Astrocyte (in vitro differentiated cells and primary cell): Measurements from ENCODE around the gene ZDHHC12. TPM values are rescaled to one million over a fixed set of nuclear protein-coding genes. Genes with fewer than 3 reads are reported as not detected.
"Not testable (repeated sequence)": the region's sequence is repeated elsewhere in the genome, so short reads cannot be mapped to it uniquely, and the experiment has no call there.

Source experiments
- DNase-seq: peaks from one replicate; pipeline ENCODE4 v3.0.0-alpha.2; 2010; ENCODE audit warnings: low read depth
- FAIRE-seq: peaks from 2 replicates; lab custom pipeline; 2011; peaks lifted over from hg19 to GRCh38; lab: Jason Lieb, UNC
- H2AFZ ChIP-seq: 2 replicates; pipeline ENCODE4 v1.6.0; 2012; ENCODE audit warnings: low read depth, low read length, inconsistent platforms
- H3K27ac ChIP-seq: 2 replicates; pipeline ENCODE4 v1.5.1; 2011; ENCODE audit warnings: low read depth, low read length, inconsistent platforms
- H3K27me3 ChIP-seq: 2 replicates; pipeline ENCODE4 v1.6.0; 2011; ENCODE audit warnings: low read length, inconsistent platforms; ENCODE audit not compliant: insufficient read depth
- H3K36me3 ChIP-seq: 2 replicates; pipeline ENCODE4 v1.5.1; 2011; ENCODE audit warnings: low read length, inconsistent platforms; ENCODE audit not compliant: insufficient read depth
- H3K4me1 ChIP-seq: 2 replicates; pipeline ENCODE4 v1.5.1; 2011; ENCODE audit warnings: low read length, inconsistent platforms; ENCODE audit not compliant: insufficient read depth
- H3K4me2 ChIP-seq: 2 replicates; pipeline ENCODE4 v1.6.0; 2012; ENCODE audit warnings: low read length, inconsistent platforms
- H3K4me3 ChIP-seq: 2 replicates; pipeline ENCODE4 v1.5.1; 2011; ENCODE audit warnings: low read depth, mild to moderate bottlenecking, low read length, inconsistent platforms; ENCODE audit not compliant: insufficient read depth
- H3K79me2 ChIP-seq: 2 replicates; pipeline ENCODE4 v1.6.0; 2012; ENCODE audit warnings: mild to moderate bottlenecking, low read length, inconsistent platforms; ENCODE audit not compliant: insufficient read depth
- H3K9ac ChIP-seq: 2 replicates; pipeline ENCODE4 v1.6.0; 2012; ENCODE audit warnings: mild to moderate bottlenecking, low read length, inconsistent platforms
- H3K9me3 ChIP-seq: 2 replicates; pipeline ENCODE4 v1.5.1; 2012; ENCODE audit warnings: low read depth, mild to moderate bottlenecking, low read length, inconsistent platforms; ENCODE audit not compliant: insufficient read depth
- H4K20me1 ChIP-seq: 2 replicates; pipeline ENCODE4 v1.6.0; 2012; ENCODE audit warnings: low read length, inconsistent platforms; ENCODE audit not compliant: insufficient read depth
- H3K27ac Mint-ChIP-seq: one replicate; pipeline ENCODE4 v1.8.0; 2021; ENCODE audit warnings: mild to moderate bottlenecking, mixed read lengths; ENCODE audit not compliant: unreplicated experiment
- H3K27me3 Mint-ChIP-seq: one replicate; pipeline ENCODE4 v1.8.0; 2021; ENCODE audit warnings: low read depth, mixed read lengths; ENCODE audit not compliant: unreplicated experiment
- H3K36me3 Mint-ChIP-seq: one replicate; pipeline ENCODE4 v1.8.0; 2021; ENCODE audit warnings: low read depth, mixed read lengths; ENCODE audit not compliant: unreplicated experiment
- H3K4me1 Mint-ChIP-seq: one replicate; pipeline ENCODE4 v1.8.0; 2021; ENCODE audit warnings: low read depth, mixed read lengths; ENCODE audit not compliant: unreplicated experiment
- H3K4me3 Mint-ChIP-seq: one replicate; pipeline ENCODE4 v1.8.0; 2021; ENCODE audit warnings: mild to moderate bottlenecking, moderate library complexity, mixed read lengths; ENCODE audit not compliant: unreplicated experiment
- H3K9me3 Mint-ChIP-seq: one replicate; pipeline ENCODE4 v1.8.0; 2021; ENCODE audit warnings: mild to moderate bottlenecking, mixed read lengths; ENCODE audit not compliant: unreplicated experiment
- CTCF ChIP-seq: IDR thresholded peaks from 2 replicates; pipeline ENCODE4 v1.5.1; 2011; ENCODE audit warnings: low read depth, mild to moderate bottlenecking, inconsistent platforms, low read length, moderate library complexity; ENCODE audit not compliant: insufficient read depth
- EZH2 ChIP-seq: IDR thresholded peaks from 2 replicates; pipeline ENCODE4 v1.6.1; 2012; ENCODE audit warnings: mild to moderate bottlenecking, low read length, inconsistent platforms; ENCODE audit not compliant: insufficient read depth
- total RNA-seq: library from RNA; stranded (reverse); gene quantifications from 2 replicates; pipeline ENCODE4 v1.2.1, GENCODE V29; 2021

The ZDHHC12 gene
- total RNA-seq, 1 donor from 2014 or later = 23.7 TPM

GRCh38 chr9:128702445-128702948 lies 21.4 kb downstream of the ZDHHC12 start, which contains the start of gene PKN3:
TSS of gene PKN3 (plus strand) at chr9:128702503. CDS start at chr9:128702916, 413 bp downstream.
- no peak for FAIRE-seq

GRCh38 chr9:128701227-128701854 lies 22.6 kb downstream of the ZDHHC12 start:
- no peak for TF ChIP-seq CTCF
- TF ChIP-seq EZH2 = no peak
- no peak overlapping the region for H3K4me2 ChIP-seq
- Mint-ChIP-seq H3K4me1 (peaks cover 2% of the 10 kb centered on the region), H3K27ac (no peak overlapping the region), H3K9me3 (no peaks in the 10 kb centered on the region), H3K27me3 (no peaks in the 10 kb centered on the region), H3K4me3 (no peak overlapping the region), H3K36me3 (peaks cover under 1% of the 10 kb centered on the region)
- H3K9me3 ChIP-seq = no peaks in the 10 kb centered on the region
- no peak overlapping the region for H3K27ac ChIP-seq
- H3K9ac ChIP-seq = no peak overlapping the region
- no peak overlapping the region for H2AFZ ChIP-seq
- H3K4me3 ChIP-seq = no peak overlapping the region
- no peak for FAIRE-seq
- H3K27me3 ChIP-seq = no peaks in the 10 kb centered on the region
- peaks cover 4% of the 10 kb centered on the region for H3K4me1 ChIP-seq
- no peaks in the 10 kb centered on the region for H3K79me2 ChIP-seq
- peaks cover 1% of the 10 kb centered on the region for H3K36me3 ChIP-seq
- DNase-seq = no peak
- H4K20me1 ChIP-seq = peaks cover 8% of the 10 kb centered on the region

More at GRCh38 chr9:128702445-128702948, 21.4 kb downstream of the ZDHHC12 start, which contains the start of gene PKN3:
- Mint-ChIP-seq H3K4me1 (peaks cover 2% of the 10 kb centered on the region), H3K4me3 (peak within 1 kb of the TSS; percentile 83), H3K9me3 (no peaks in the 10 kb centered on the region), H3K27ac (peak within 1 kb of the TSS; percentile 81), H3K36me3 (no peaks in the 10 kb centered on the region), H3K27me3 (no peaks in the 10 kb centered on the region)
- H3K4me1 ChIP-seq = peaks cover 1% of the 10 kb centered on the region
- TF ChIP-seq EZH2 (no peak), CTCF (peak; percentile 50)
- H3K9ac ChIP-seq = peak within 1 kb of the TSS; percentile 65
- peak within 1 kb of the TSS; percentile 61 for H3K4me3 ChIP-seq
- H3K9me3 ChIP-seq = no peaks in the 10 kb centered on the region
- no peak within 1 kb of the TSS for H3K27ac ChIP-seq
- H4K20me1 ChIP-seq = peaks cover 2% of the 10 kb centered on the region
- no peaks in the 10 kb centered on the region for H3K36me3 ChIP-seq
- peak; percentile 37 for DNase-seq
- H3K79me2 ChIP-seq = no peaks in the 10 kb centered on the region
- peak within 1 kb of the TSS; percentile 90 for H3K4me2 ChIP-seq
- H3K27me3 ChIP-seq = no peaks in the 10 kb centered on the region
- H2AFZ ChIP-seq = peak within 1 kb of the TSS; percentile 88

GRCh38 chr9:128699096-128699795 lies 24.7 kb downstream of the ZDHHC12 start:
- not testable (repeated sequence) for H3K4me1 Mint-ChIP-seq, H3K27me3 ChIP-seq, H3K4me3 Mint-ChIP-seq, H3K4me2 ChIP-seq, H3K27ac ChIP-seq, H3K4me1 ChIP-seq, H3K4me3 ChIP-seq, H3K79me2 ChIP-seq, H2AFZ ChIP-seq, H3K9me3 ChIP-seq, H3K9ac ChIP-seq, DNase-seq, H3K36me3 Mint-ChIP-seq, H3K27me3 Mint-ChIP-seq, H3K27ac Mint-ChIP-seq, FAIRE-seq, H3K9me3 Mint-ChIP-seq
- Histone ChIP-seq H3K36me3 (peaks cover 10% of the 10 kb centered on the region), H4K20me1 (peaks cover 18% of the 10 kb centered on the region)
